Activated CD4-positive, alpha-beta T cell treated with anti-CD3 and anti-CD28 coated beads, Interleukin-2, amount 50 U/mL, for 48 hours (primary cell): ENCODE results near the gene PITPNM3.
A peak's percentile ranks its signal among the peaks of the same experiment; 100 is the strongest.

Experiments used
- DNase-seq, 2 experiments: peaks; one replicate each; pipeline ENCODE4 v3.0.0-alpha.2; 2020

PITPNM3 gene

DNA sequence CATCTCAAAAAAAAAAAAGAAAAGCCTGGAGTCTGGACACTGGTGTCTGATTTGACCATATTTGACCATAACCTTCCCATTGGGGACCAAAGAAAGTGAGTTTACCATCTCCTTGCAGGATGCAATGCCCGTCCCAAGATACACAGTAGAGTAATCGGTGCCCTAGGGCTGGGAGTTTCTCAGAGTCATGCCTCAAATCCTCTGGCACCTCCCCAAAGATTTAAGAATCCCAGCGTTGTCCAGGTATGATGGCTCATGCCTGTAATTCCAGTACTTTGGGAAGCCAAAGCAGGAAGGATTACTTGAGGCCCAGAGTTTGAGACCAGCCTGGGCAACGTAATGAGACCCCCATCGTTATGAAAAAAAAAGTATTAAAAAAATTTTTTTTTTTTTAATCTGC is 5.0 kb downstream of the PITPNM3 start:
- DNase-seq, result no peak

DNA sequence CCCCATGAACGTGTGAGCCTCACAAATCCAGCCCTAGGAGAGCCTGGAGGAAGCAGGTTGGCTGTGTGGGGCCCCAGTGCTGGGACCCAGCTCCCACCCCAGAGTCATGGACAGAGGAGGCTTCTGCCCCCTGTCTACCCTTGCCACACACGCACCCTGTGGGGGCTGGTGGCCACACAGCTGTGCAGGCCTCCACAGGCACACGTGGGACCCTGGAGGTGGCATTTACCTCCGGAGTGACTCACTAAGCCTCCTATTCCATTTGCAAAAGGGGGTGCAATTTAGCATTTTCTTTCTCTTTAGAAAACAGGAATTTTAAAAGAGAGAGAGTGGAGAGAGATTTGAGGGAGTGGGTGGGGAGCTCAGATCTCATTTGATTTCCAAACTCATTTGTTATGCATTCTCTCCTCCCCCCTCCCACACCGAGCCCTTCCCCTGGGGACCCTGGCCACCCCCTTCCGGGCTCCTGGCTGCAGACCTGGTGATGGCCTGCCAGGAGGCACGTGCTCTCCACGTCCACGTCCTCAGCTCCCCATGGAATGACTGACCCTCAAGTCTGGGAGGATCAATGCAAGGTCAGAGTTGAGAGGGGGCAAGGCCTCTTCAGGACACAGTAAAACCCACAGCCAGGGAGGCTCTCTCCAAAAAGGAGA is 6.8 kb downstream of the PITPNM3 start:
- DNase-seq, result no peak

- peak; percentile 17 to 38 for DNase-seq
Measured at GRCh38 chr17:6548578-6549330, 7.6 kb downstream of the PITPNM3 start.

- no peak for DNase-seq
Measured at GRCh38 chr17:6548034-6548433, 8.3 kb downstream of the PITPNM3 start.

DNA sequence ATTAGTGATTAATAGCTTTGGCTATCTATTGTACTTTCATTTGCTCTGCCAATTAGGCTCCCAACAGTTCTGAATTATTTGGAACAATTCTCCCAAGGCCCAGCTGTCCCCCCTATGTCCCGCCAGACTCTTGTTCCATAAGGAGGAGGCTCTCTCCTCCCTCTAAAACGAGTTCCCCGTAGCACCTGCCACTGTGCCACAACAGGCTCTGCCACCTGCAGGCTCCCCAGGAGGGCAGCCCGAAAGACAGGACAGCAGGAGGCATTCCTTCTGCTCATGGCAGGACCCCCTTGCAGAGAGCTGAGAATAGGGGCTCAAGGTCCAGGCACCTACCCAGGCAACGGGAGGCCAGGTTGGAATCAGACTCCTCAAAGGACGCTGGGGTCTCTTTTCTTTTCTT is 9.0 kb downstream of the PITPNM3 start:
- no peak for DNase-seq

DNA sequence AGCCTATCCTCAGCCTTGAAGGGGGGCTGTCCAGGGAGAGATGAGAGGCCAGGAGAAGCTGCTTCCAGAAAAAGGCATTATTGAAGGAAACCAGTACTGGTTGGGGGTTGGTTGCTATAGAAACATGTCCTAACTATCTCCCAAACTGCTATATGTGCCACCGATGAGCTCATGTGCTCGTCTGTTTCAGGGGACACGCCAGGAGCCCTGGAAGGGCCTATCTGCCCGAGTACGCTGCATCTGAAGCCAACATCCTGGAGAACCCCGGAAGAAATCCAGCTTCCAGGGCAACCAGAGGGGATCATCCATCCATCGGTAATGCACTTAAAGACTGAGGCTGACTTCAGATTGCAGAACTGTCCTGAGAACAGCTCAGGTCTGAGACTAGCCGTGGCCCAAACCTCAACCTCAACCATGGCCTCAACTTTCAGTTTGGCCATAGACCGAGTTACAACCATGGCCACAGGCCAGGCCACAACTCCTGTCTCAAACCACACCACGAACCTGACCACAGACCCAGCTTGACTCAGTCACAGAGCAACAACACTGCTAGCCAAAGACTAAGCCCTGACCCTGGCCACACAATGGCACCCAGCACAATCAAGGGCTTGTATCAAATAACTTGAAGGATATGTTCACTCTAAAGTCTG is 10.2 kb downstream of the PITPNM3 start:
- no peak for DNase-seq

GRCh38 chr17:6545291-6545690 is 11.1 kb downstream of the PITPNM3 start:
- DNase-seq, result no peak

- DNase-seq, result no peak
Measured at GRCh38 chr17:6544011-6544370, 12.4 kb downstream of the PITPNM3 start.

- DNase-seq, result no peak
Measured at GRCh38 chr17:6543079-6544010, 13.0 kb downstream of the PITPNM3 start.

DNA sequence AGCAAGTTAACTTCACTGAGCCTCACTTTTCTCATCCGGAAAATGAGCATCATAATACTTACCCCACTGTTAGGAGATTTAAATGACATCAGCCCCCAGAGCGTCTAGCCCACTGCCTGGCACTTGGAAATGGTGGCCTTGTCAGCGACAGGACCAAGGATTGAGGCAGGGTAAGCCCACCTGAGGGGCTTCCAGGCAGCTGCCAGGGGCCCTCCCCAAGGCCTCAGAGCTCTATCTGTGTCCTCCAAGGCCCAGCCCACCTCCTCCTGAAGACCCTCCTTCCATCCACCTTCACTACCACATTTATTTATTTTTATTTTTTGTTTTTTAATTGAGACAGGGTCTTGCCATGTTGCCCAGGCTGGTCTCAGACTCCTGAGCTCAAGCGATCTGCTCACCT is 13.8 kb downstream of the PITPNM3 start:
- no peak for DNase-seq

DNA sequence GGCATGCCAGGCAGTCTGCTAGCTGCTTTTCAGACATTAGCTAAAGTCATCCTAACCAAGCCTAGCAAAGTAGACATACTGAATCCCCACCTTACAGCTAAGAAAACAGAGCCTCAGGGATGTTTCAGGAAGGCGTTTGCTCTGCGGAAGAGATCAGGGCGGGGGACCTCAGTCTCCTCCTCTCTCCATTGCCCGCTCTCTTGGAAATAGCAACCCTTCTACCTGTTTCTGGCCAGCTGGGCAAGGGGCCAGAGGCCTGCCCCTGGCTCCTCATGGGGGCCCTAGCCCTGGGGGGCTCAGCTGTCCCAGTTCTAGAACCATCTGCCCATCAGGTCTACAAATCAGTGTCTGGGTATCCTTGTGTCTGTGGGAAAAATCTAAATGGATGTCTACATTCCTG is 14.5 kb downstream of the PITPNM3 start:
- no peak for DNase-seq

DNA sequence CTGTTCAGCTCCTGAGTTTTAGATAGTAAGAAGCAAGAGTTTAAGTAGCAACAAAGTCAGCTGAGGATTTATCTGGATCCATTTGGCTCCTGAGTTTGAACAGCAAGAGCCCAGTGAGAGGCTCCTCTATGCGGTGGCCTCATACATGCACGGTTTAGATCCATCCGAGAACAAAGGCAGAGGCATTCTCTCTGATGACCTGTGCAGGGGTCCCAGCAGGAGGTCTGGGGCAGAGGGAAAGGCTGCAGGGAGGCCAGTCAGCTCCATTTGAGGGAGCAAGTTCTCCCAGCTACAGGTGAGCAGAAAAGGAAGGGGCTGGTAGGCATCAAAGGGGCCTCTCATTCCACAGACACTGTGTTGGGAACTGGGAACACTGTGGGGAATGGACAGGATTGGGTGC is 16.5 kb downstream of the PITPNM3 start:
- DNase-seq, result no peak

GRCh38 chr17:6536566-6537065 is 19.7 kb downstream of the PITPNM3 start:
- no peak for DNase-seq

GRCh38 chr17:6536053-6536452 is 20.3 kb downstream of the PITPNM3 start:
- DNase-seq, result no peak

- no peak for DNase-seq
Measured at GRCh38 chr17:6534846-6535514, 21.4 kb downstream of the PITPNM3 start.

DNA sequence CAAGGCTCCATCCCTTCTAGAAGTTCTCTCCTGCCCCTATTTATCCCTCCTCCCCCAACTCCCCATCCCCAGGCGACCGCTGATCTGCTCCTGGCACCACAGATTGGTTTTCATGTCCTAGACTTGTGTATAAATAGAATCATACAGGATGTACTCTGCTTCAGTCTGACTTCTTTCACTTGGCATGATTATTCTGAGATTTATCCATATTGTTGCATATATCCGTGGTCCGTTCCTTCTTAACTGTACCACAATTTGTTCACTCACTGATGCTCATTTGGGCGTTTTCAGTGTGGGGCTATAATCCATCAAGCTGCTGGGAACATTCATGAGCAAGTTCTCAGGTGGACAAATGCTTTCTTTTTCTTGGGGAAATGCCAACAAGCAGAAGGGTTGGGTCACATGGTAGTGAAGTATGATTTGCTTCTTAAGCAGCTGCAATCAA is 23.9 kb downstream of the PITPNM3 start:
- no peak for DNase-seq

DNA sequence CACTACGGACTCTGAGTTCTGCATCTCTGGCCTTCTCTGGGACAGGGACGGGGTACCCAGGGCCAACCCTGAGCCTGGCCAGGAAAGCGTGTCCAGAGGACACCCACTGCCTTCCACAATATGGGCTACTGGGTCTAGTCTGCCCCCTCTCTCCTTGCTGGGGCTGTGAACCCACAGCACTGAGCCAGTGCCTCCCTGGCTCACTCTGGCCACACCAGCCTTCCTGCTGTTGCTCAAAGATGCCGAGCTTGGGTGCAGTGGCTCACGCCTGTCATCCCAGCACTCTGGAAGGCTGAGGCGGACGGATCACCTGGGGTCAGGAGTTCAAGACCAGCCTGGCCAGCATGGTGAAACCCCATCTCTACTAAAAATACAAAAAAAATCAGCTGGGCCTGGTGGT is 24.8 kb downstream of the PITPNM3 start:
- no peak for DNase-seq

DNA sequence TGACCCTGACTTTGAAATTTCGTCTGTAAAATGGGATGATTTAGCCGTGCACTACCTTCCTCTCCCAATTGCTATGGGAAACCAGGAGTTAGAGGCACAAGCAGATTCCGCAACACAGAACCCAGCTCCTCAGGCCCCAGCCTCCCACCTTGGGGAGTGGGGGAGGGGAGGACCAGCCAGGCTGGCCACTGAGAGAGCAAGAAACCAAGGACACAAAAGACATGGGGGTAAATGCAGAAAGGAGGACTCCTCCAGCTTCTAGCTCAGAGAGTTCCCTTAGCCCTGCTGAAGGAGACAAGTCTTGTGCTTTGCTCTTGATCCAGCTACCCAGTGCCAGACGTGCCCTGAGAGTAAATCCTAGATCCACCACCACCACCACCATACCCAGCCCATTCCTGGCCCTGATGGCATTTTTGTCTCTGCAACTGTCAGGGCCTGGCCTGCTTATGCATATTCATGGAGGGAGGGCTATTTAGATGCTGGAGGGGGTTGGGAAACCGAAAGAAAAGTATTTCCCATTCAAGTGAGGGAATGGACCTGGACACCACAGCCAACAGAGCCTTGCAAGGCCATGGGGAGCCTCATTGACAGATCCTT is 25.9 kb downstream of the PITPNM3 start:
- DNase-seq, result no peak

- DNase-seq, result no peak
Measured at GRCh38 chr17:6528557-6528956, 27.8 kb downstream of the PITPNM3 start.

DNA sequence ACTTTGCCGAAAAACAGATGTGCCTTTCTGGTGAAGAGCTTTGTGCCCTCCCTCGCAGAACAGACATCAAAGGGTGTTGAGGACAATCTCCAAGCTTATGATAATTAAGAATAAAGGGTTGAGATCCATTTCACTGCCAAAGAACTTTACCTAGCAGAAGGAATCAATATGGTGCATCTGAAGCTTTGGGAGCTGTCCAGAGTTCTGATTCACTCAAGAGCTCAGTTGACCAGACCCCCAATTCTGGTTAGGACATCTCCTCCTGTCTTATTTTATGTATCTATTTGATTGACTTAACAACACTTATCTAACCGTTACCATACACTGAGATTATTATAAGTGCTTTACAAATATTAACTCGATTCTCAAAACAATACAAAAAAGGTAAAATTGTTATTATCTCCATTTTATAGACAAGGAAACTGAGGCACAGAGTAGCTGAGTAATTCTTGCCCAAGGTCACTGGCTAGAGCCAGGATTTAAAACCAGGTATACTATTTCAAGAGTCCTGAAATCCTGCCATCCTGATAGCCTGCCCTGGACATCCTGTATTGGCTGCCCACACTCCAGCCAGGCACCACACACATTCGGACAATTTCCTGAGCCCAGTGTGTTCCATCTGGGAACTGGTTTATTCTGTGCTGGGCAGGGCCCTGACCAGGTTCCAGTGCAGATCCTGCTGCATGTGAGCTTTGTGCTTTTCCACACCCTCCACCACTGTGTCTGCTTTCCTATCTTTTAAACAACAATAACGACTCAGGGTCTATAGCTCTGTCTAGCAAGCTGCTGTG is 29.8 kb downstream of the PITPNM3 start:
- DNase-seq, result no peak

- DNase-seq, result no peak
Measured at GRCh38 chr17:6525731-6526130, 30.6 kb downstream of the PITPNM3 start.
